HG03342 (cell line): ENCODE data around the gene GALNT17.

ENCODE experiments used
- ATAC-seq: cut with Tn5 transposase; IDR thresholded peaks from one replicate; pipeline ENCODE4 v1.9.1; 2021; ENCODE audit warnings: mild to moderate bottlenecking, moderate library complexity; ENCODE audit not compliant: unreplicated experiment

The GALNT17 gene

DNA sequence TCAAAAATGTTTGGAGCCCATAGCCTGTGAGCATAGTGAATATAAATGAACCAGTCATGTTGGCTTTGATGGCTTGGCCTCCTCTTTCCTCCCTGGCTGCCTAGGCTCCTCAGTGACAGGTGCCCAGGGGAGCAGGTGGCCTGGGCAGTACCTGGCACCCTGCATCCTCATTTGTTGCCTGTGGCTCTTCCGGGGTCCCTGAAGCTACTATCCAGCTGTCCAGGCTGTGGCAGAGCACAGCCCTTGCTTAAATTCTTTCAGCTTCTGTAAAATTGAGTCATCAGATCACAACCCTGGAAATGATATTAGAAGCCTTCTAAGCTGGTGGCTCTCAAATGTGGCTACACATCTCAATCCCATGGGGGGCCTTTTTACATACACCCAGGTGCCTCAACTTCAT is 525.4 kb downstream of the GALNT17 start:
- no peak for ATAC-seq

DNA sequence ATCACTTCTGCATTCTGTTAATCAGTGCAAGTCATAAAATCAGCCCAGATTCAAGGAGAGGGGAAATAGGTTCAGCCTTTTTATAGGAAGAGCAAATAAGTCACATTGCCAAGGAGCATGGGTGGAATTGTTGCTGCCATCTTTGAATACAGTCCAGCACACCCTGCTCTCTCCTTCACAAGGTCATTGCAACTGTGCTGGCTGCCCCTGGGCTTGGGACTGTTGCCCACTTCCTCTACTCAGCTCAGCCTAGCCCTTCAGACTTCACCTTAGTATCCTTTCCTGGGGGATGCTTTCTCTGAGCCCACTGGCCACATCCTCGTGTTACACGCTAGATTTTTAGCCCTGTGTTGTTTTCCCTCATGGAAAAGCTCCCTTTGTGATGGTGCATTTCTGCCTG is 527.7 kb downstream of the GALNT17 start:
- ATAC-seq = no peak

DNA sequence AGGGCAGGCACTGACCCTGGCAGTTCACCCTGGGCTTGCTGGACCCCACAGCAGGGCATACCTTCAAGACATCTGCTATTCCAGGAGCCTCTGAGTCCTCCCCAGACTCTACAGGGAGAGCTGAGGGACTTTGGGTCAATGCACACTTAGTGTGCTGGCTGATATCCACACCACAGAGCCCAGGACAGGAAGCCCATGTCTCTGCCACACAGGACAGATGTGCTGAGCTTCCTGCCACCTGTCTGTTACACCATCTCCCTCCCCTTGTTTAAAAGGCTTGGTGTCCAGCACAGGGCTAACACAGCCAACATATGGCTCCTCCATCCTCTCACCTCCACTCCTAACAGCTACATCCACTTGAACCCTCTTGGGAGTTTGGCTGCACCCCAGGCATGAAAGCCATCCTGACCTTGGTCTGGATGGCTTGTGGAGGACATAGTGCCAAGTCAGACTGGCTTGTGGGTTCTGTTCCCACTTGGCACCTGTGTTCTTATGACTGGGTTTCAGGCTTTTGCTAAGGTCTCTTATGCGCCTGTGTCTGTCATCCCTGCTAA is 529.8 kb downstream of the GALNT17 start:
- no peak for ATAC-seq

DNA sequence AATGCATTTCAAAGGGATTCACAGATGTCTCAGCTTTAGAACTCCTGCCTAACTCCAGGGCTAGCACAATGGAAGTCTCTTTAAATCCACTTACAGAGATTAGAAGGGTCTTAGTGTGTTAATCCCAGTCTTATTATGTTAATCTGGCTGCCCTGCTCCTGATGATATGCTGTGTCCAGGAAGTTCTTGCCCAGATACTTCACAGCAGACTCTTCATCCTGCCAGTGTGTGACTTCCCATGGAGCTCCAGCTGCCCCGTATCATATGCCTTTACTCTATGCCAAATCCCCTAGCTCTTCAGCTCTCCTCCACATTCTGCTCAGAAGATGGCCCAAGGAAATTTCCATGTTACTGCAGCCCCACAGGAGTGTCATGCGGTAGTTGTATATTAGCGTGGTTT is 533.8 kb downstream of the GALNT17 start:
- no peak for ATAC-seq

DNA sequence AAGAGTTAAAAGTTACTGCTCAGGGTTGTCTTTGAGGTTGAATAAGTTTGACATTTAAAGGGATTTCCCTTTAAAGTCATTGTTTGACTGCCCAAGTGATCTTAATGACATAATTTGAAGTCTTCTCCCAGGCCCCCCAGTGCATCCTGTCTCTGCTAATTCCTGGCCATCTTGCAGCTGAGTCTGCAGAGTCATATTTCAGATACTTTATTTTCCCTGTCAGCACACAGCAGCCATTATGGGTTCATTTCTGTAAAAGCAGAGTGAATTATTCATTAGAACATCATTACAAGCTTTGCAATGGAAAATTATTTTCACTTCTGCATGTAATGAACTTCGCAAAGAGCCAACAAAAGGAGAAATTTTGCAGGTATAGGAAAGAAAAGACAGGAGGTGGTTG is 536.6 kb downstream of the GALNT17 start:
- ATAC-seq = no peak

DNA sequence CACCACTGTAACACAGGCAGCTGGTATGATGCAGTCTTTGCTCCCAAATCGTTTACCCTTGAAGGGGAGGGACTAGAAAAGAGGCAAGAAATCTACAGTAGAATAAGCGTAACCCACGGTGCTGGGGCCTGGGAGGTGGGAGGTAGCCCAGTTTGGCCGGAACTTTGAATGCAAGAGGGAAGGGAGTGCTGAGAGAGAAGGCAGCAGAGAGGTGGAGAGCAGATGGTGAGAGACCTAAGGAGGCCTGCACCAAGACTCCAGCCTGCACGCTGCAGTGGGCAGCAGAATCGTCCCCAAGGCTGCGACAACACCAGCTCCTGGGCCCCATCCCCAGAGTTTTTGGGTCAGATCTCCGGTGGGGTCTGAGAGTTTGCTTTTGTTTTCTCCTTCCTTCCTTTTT is 547.5 kb downstream of the GALNT17 start:
- ATAC-seq = no peak

DNA sequence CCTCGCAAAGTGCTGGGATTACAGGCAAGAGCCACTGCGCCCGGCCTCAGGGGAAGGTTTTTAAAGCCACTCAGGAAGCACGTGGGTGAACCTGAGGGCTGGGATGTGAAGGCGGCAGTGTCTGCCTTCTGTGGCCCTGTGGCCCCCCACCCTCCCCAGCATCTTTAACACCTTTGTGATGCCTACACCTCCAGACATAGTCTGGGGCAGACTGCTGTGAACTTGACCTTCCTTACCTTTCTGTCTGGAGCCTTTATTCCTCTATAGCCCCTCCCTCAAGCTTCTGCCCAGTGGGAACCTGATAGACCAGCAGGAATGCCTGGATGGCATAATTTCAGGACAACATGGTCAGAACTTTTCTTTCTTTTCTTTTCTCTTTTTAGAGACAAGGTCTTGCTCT is 550.2 kb downstream of the GALNT17 start:
- no peak for ATAC-seq

DNA sequence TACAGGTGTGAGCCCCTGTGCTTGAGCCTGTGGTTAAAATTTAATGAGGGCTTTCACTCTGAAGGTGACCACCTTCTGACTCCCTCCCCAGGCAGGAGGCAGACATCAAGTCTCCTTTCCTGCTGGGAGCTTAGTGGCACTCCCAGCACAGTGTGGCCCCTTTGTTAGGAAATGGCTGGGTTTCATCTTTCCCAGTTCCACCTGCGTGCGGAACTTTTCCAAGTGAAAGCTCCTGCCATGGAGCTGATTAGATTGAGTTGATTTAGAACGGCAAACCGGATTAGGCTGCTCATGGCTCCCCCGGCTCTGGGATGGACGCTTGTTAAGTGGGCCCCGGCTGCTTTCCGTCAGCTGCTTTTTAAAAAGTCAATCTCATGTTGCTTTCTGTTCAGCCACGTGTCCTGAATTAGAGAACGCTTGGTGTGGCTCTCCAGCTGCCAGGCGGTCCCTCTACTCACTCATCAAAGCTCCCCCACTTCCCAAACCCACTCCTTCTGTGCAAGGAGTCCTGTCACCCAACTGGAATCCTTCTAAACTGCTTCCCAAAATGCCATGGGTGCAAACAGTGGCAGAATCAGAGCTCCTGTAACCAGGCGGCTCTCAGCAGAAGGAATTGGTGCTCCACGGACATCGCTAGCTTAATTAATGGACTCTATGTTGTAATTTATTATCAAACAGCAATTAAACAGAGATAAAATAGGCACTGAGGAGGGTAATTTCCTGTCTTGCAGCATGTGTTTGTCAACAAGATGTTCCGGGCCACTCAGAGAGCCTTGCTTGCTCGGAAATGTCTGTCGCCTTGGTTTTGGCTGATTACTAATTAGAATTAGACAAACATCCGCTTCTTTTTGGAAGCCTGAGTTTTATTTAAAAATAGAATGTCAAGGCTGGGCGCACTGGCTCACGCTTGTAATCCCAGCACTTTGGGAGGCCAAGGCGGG is 551.2 kb downstream of the GALNT17 start:
- no peak for ATAC-seq

DNA sequence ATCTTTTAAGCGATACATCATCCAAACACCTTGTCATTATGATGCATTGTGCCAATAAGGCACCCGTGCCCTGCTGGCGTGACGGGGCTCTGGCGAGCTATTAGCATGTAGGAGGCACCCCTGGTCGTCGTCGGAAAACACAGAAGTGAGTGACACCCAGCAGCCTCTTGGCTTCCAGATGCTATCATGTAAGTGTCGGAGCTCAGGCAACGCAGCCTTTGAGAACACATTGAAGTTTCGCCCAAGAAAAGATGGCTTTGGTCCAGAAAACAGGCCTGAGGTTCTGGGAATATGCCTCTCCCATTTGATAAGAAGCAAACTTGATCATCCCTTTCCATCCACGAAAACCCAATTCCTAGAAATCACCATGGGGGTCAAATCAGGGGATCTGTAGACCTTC is 555.3 kb downstream of the GALNT17 start:
- ATAC-seq = no peak

DNA sequence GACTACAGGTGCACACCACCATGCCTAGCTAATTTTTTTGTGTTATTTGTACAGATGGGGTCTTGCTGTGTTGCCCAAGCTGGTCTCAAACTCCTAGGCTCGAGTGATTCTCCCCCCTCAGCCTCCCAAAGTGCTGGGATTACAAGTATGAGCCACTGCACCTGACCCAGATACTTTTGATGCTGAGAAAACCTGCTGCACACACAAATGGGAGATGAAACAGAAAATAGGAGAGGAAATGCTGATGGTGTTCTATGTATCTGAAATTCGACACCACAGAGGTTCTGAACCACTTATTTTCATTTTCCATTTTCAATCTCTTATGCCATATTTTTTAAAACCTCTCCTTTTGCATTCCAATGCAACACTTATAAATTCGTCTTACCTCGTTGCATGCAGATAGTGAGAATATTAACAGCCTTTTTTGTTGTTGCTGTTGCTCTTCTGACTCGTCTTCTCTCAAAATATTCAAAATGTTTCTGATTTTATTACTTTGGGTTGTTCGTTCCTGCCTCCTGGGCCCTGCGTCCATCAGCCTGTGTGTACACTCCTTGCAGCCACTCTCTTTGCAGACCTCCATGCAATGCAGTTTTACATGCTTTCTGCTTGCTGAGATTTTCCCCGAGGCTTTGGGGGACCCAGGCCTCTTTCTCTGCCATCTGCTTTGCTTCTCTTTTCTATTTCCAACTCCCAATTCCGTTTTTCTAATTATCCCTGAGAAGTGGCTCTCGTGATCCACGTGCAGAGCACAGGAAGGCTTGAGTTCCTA is 556.1 kb downstream of the GALNT17 start:
- no peak for ATAC-seq

DNA sequence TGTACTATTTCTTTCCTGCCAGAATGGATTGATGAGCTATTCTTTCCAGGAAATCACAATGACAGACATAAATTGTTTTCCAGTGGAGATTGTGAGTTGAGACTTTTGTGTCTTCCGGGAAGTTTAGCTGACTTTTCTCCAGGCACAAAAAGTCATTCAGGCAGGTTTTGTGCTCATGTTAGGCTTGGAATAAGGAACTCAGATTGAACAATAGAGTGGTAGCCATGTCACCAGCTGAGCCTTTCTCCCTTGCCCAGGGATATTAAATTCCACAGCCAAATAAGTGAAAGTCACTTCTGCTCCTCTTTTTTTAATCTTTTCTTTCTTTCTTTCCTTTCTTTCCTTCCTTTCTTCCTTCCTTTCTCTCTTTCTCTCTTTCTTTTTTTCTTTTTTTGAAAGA is 559.6 kb downstream of the GALNT17 start:
- ATAC-seq = no peak

DNA sequence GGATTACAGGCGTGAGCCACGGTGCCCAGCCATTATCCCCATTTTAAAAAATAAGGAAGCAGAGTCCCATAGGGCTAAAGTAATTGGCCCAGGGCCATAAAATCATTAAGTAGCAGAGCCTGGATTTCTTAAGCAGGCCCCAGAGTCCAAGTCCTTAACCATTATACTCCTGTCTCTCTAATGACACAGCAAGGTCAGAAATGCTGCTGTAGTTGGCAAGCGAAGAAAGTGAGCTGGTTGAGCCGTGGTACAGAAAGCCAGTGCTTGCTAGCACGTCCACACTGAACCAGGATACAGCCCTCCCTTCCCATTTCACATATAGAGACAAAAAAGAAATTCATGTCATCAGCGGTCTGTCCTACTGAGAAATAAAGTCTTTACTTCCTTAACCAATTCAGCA is 562.7 kb downstream of the GALNT17 start:
- ATAC-seq = no peak

DNA sequence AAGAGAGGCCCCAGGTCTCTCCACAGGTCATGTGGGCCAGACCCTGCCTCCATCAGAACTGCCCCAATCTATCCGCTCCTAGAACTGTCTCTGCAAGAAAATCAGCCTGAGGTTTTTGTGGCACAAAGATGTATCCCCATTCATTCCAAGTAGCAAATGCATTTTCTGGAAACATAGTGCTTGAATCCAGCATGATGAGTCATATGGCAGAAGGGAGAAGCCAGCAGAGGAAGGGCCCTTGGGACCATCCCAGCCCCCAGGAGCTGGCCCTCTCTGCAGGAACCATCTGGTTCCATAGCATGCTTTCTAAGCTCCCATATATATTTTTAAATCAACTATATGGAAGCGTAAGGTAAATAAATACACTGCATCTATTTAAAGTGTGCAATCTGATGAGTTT is 563.2 kb downstream of the GALNT17 start:
- ATAC-seq = no peak

DNA sequence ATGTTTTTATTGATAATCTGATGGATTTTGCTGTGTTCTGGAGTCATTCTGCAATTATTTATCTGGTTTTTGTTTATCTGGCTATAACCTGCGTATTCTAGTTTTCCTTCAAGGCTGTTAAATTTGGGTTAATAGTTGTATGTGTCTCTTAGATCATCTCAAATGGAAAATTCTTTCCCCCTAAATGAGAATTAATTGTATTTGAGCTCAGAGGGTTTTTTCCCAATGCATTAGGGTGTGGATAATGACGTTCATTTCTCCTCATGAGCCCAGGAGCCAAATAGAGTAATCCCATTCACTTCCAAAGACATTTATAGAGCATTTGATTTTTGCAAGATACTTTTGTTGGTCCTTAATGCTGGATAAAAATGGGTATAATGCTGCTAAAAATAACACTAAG is 564.6 kb downstream of the GALNT17 start:
- no peak for ATAC-seq

DNA sequence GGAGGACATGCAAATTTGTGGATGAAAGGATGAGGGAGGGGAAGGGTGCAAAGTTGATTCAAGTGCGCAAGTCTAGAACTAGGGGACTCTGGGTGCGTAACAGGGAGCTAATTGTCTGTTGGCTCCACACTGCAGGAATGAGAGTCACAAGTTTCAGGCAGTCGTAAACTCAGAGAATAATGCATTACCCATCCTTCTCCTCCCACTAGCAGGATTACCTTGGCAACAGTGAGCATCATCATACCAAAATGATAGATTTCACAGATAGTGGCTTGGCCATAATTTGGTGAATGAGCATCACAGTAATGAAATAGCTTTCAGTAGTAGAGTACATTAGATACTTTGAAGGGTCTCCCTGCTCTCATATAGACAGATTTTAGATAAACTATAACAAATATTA is 565.5 kb downstream of the GALNT17 start:
- no peak for ATAC-seq

DNA sequence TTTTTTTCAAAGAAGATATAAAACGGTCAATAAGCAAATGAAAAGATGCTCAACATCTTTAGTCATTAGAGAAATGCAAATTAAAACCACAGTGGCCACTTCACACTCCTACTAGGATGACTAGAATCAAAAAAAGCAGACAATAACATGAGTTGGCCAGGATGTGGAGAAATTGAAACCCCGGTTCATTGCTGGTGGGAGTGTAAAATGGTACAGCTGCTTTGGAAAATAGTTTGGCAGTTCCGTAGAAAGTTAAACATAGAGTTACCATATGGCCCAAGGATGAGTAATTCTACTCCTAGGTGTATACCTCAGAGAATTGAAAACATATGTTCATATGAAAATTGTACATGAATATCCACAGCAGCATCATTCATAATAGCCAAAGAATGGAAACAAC is 573.3 kb downstream of the GALNT17 start:
- ATAC-seq = no peak

DNA sequence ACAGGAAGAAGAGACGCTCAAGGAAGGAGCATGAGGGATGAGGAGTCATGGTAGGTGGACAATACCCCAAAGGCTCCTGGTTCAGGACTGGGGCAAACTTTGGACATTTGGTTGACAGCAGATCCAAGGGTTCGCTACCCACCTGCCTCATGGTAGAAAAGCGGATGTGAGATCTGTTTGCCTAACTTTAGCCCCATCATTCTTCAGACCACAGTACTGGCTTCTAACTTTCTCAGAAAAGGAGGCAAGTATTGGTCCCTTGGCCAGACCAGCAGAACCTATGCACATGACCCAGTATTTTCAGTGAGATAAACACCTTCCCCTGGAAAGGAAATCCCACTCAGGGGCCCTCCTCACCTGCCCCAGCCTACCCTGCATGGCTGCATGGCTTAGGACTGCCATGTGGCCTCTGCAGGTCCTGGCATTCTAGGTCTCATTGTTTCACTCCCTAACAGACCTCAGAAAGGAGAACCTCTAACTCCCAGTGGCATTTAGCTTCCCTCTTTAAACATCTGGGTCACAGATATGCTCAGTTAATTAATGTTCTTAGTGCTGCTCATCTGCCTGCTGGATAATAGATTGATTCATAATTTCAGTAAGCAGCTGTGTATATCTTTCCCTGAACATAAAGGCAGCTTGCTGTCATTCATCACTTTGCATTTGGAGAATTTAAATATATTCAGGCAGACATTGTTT is 574.1 kb downstream of the GALNT17 start:
- ATAC-seq = no peak

DNA sequence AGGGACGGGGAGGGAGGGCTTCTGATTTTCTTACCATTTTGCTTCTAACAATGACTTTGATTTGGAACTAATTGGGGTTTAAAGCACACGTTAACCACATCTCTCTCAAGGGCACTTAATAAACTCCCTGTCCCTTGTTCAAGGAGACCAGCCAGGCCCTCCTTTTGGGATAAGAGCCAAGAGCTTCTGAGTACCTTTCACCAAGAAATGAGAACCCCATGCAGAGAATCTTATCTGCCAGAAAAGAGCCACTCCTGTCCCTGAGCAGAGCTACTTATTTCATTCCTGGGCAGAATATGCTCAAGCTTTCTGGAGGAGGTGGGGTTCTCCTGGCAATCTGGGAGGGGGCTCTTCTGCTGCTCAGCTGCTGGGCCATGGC is 574.6 kb downstream of the GALNT17 start:
- ATAC-seq = no peak

DNA sequence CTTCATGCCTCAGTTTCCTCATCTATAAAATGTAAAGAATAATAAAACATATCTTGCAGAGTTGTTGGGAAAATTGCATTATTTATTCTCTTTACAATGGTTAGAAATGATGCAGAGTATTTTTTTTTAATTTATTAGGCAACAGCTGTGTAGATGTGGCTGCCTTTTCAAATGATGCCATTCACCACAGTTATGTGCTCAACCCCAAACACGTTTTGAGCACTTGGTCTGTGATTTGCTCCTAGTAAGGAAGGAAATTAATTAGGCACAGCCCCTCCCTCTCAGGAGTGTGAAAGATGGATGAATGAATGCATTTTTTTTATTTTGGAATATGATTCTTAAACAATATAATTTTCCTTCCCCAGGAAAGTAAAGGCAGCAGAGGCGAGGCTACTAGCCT is 575.1 kb downstream of the GALNT17 start:
- no peak for ATAC-seq

DNA sequence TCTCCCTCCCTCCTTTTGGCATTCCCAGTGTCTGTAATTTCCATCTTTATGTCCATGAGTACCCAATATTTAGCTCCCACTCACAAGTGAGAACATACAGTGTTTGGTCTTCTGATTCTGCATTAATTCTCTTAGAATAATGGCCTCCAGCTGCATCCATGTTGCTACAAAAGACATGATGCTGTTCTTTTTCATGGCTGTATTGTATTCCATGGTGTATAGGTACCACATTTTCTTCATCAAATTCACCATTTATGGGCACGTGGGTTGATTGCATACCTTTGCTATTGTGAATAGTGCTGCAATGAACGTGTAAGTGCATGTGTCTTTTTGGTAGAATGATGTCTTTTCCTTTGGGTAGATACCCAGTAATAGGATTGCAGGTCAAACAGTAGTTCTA is 576.8 kb downstream of the GALNT17 start:
- no peak for ATAC-seq

DNA sequence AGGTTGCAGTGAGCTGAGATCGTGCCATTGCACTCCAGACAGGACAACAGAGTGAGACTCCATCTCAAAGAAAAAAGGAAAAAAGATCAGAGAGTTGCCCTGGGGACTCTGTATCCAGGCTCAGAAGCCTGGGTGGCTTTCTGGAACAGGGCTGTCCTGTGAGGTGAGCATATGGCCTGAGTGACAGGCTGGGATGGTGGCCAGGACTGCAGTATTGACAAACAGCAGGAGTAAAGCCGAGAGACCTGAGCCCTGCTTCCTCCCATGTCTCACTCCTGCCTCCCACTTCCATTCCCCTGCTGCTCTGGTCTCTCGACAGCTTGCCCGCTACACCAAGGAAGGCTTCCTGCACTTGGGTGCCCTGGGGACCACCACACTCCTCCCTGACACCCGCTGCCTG is 578.5 kb downstream of the GALNT17 start:
- ATAC-seq = no peak
